Measurements from ENCODE around the gene ARHGAP44. TPM values are rescaled to one million over a fixed set of nuclear protein-coding genes. Genes with fewer than 3 reads are reported as not detected.

The ARHGAP44 gene
- total and polyA plus RNA-seq, 2 of the 8 experiments (the other 6 are each of a cell fraction or from before 2014, with no cell fraction given): 6.2 to 22.2 TPM

- H2AK5ac ChIP-seq (ENCODE audit: low read depth, low read length): no peak overlapping the region
- no peak overlapping the region for H4K91ac ChIP-seq (replicated peaks; ENCODE audit: insufficient read length, low read length)
- H3K14ac ChIP-seq (ENCODE audit: insufficient read length): no peak overlapping the region
- H3K9me3 ChIP-seq (ENCODE audit: insufficient read depth in 2 of 2, low read depth in 1 of 2, low read length in 1 of 2): no peaks in the 10 kb centered on the region
- DNase-seq (ENCODE audit: low read depth in 1 of 2, low spot score in 2 of 2) (no peak), FAIRE-seq (no peak)
- H3K4me2 ChIP-seq (ENCODE audit: insufficient read depth in 1 of 2, low read depth in 2 of 2, low read length in 2 of 2): no peak overlapping the region
- H2BK15ac ChIP-seq (ENCODE audit: low read length): no peak overlapping the region
- 93% methylated on average over 1 of the region's 1 CpG; no CpG with 5 or more reads in 1 of the 2 experiments for WGBS, 2 experiments (ENCODE audit: extremely low coverage in 1 of 2, insufficient coverage in 1 of 2, insufficient read length in 1 of 2, insufficient replicate concordance in 2 of 2, low coverage in 1 of 2, low lambda C conversion rate in 2 of 2, missing lambda C conversion rate in 1 of 2)
- H3K36me3 ChIP-seq (ENCODE audit: control insufficient read depth in 2 of 4, insufficient read depth in 4 of 4, low read length in 3 of 4): no peaks in the 10 kb centered on the region
- no peak overlapping the region for H2BK5ac ChIP-seq (ENCODE audit: low read depth, low read length)
- CTCF ChIA-PET (ENCODE audit: partially characterized antibody): interaction anchor here (1.4 to 1.5 kb wide), 2 partner anchors 15 to 199 kb away, joined by 3 to 4 read pairs; no protein-coding TSS in a partner anchor
- H3K4me1 ChIP-seq (replicated peaks in 1 of 4; ENCODE audit: control insufficient read depth in 3 of 4, insufficient read depth in 4 of 4, low read length in 3 of 4): peaks cover 0 to 3% (median 0%) of the 10 kb centered on the region in 4 experiments; a peak in 1 of 7 replicates
- H3K56ac ChIP-seq (replicated peaks; ENCODE audit: insufficient read length, low read depth, low read length): no peak overlapping the region
- no peak overlapping the region for H3K27ac ChIP-seq (ENCODE audit: low read depth, low read length)
- no peak overlapping the region for H3K4ac ChIP-seq (replicated peaks; ENCODE audit: insufficient read length, low read depth, low read length)
- no peak overlapping the region for H2BK12ac ChIP-seq (ENCODE audit: low read depth, low read length)
- H2BK120ac ChIP-seq (replicated peaks; ENCODE audit: low read depth, low read length): no peak overlapping the region
- no peak overlapping the region for H4K5ac ChIP-seq (ENCODE audit: insufficient read length, low read depth, low read length)
- H3K23ac ChIP-seq (ENCODE audit: insufficient read length): no peak overlapping the region
- no peak overlapping the region for H3K9ac ChIP-seq (replicated peaks in 1 of 4; ENCODE audit: extremely low read depth in 1 of 4, low read depth in 3 of 4, low read length in 3 of 4)
- no peaks in the 10 kb centered on the region for H4K20me1 ChIP-seq (replicated peaks in 1 of 2; ENCODE audit: control insufficient read depth in 1 of 2, insufficient read depth in 2 of 2, low read length in 2 of 2)
- no peaks in the 10 kb centered on the region for H3K79me1 ChIP-seq (ENCODE audit: low read depth, low read length)
- no peak overlapping the region for H2BK20ac ChIP-seq (ENCODE audit: low read length)
- H3K18ac ChIP-seq (ENCODE audit: extremely low read depth, low read length): no peak overlapping the region
- POLR2A ChIA-PET (ENCODE audit: partially characterized antibody): no interaction called here
- no peak overlapping the region for H3K4me3 ChIP-seq (ENCODE audit: extremely low read depth in 1 of 4, insufficient read depth in 2 of 4, low read depth in 3 of 4, low read length in 4 of 4)
- no peaks in the 10 kb centered on the region for H3K79me2 ChIP-seq (ENCODE audit: control insufficient read depth in 1 of 2, insufficient read depth in 2 of 2, low read length in 2 of 2)
- H2AFZ ChIP-seq (ENCODE audit: low read length): no peak overlapping the region
- no peaks in the 10 kb centered on the region for H3K23me2 ChIP-seq (ENCODE audit: low read depth, low read length)
- no peaks in the 10 kb centered on the region for H3K27me3 ChIP-seq (replicated peaks in 1 of 4; ENCODE audit: control insufficient read depth in 3 of 4, extremely low read depth in 1 of 4, insufficient read depth in 3 of 4, low read length in 3 of 4)
- H4K8ac ChIP-seq (ENCODE audit: extremely low read depth, insufficient read depth, low read length): no peak overlapping the region
- TF ChIP-seq SP2 (IDR thresholded peaks at IDR 0.05; ENCODE audit: low read length): no peak
- no peak for TF ChIP-seq HDAC2 (IDR thresholded peaks at IDR 0.05; ENCODE audit: borderline replicate concordance in 1 of 2, low read depth in 2 of 2, low read length in 2 of 2)
- TF ChIP-seq GTF2F1 (IDR thresholded peaks at IDR 0.05; ENCODE audit: borderline replicate concordance, low read depth, low read length): no peak
- TF ChIP-seq EZH2 (IDR thresholded peaks at IDR 0.05; ENCODE audit: low read depth, low read length, severe bottlenecking): no peak
- no peak for TF ChIP-seq POLR2AphosphoS5 (IDR thresholded peaks at IDR 0.05; ENCODE audit: low read depth, low read length)
- no peak for TF ChIP-seq SP1 (IDR thresholded peaks at IDR 0.05; ENCODE audit: low read depth, low read length)
- no peak for TF ChIP-seq YY1 (IDR thresholded peaks at IDR 0.05; ENCODE audit: low read depth, low read length)
- TF ChIP-seq TAF7 (optimal IDR thresholded peaks at IDR 0.05; ENCODE audit: borderline replicate concordance, low read depth, low read length): no peak
- no peak for TF ChIP-seq CTBP2 (IDR thresholded peaks at IDR 0.05; ENCODE audit: borderline replicate concordance, insufficient read depth, insufficient read length, low read length)
- TF ChIP-seq PHF8 (conservative IDR thresholded peaks at IDR 0.05; ENCODE audit: low read depth, low read length): no peak
- no peak for TF ChIP-seq RXRA (IDR thresholded peaks at IDR 0.05; ENCODE audit: insufficient read depth, low read depth, low read length)
- TF ChIP-seq TBP (IDR thresholded peaks at IDR 0.05; ENCODE audit: low read depth, low read length): no peak
- TF ChIP-seq SIX5 (IDR thresholded peaks at IDR 0.05; ENCODE audit: low read depth, low read length): no peak
- no peak for TF ChIP-seq BCL11A (IDR thresholded peaks at IDR 0.05; ENCODE audit: low read depth in 2 of 2, low read length in 2 of 2)
- no peak for TF ChIP-seq CEBPB (IDR thresholded peaks at IDR 0.05; ENCODE audit: low read depth, low read length)
Observed at GRCh38 chr17:12744786-12745185, 44.5 kb upstream of the ARHGAP44 start.

Measured in H1 (cell line).